Ascending aorta (tissue), 2 donors: Measurements from ENCODE around the gene ZNF277. TPM values are rescaled to one million over a fixed set of nuclear protein-coding genes. Genes with fewer than 3 reads are reported as not detected.

Source experiments
- DNase-seq, 2 donors: peaks; one replicate each; pipeline ENCODE4 v3.0.0-alpha.2; 2019; ENCODE audit warnings: low spot score in 2 of 2
- H3K27ac ChIP-seq, 2 donors: fragments of 200-600 bp; sonication (generic); one replicate each; pipeline ENCODE4 v1.5.1; 2016 to 2017; ENCODE audit warnings: mild to moderate bottlenecking in 1 of 2
- H3K27me3 ChIP-seq: fragments of 200-600 bp; sonication (generic); one replicate; pipeline ENCODE4 v1.5.1; 2017
- H3K36me3 ChIP-seq, 2 donors: fragments of 200-600 bp; sonication (generic); one replicate each; pipeline ENCODE4 v1.5.1; 2016
- H3K4me1 ChIP-seq, 2 donors: fragments of 200-600 bp; sonication (generic); one replicate each; pipeline ENCODE4 v1.5.1; 2016 to 2017; ENCODE audit warnings: mild to moderate bottlenecking in 1 of 2
- H3K4me3 ChIP-seq, 2 donors: fragments of 200-600 bp; sonication (generic); one replicate each; pipeline ENCODE4 v1.5.1; 2016 to 2017; ENCODE audit warnings: mild to moderate bottlenecking in 1 of 2
- H3K9me3 ChIP-seq, 2 donors: fragments of 200-600 bp; sonication (generic); one replicate each; pipeline ENCODE4 v1.5.1; 2016
- intact Hi-C: fragments of 100-400 bp; cut with DNase I; formaldehyde crosslinking; loops from one replicate; pipeline ENCODE4 v1.15.1; 2023
- total RNA-seq: library from RNA; depleted of rRNA; stranded (reverse); fragments of >200 nt; gene quantifications from one replicate; pipeline ENCODE4 v1.1.0, GENCODE V29; 2016
- TF ChIP-seq, protein P1 (sequence below), 3 experiments: fragments of 200-600 bp in 2 of 3; fragments of 450-650 bp in 1 of 3; sonication (generic) in 2 of 3; IDR thresholded peaks; one replicate each; pipeline ENCODE4 v1.5.1; 2016 to 2019; ENCODE audit warnings: antibody characterized with exemption in 3 of 3, mild to moderate bottlenecking in 1 of 3, moderate library complexity in 1 of 3

ZNF277 gene
- total RNA-seq, 1 donor from 2014 or later, result 0.43 TPM

DNA sequence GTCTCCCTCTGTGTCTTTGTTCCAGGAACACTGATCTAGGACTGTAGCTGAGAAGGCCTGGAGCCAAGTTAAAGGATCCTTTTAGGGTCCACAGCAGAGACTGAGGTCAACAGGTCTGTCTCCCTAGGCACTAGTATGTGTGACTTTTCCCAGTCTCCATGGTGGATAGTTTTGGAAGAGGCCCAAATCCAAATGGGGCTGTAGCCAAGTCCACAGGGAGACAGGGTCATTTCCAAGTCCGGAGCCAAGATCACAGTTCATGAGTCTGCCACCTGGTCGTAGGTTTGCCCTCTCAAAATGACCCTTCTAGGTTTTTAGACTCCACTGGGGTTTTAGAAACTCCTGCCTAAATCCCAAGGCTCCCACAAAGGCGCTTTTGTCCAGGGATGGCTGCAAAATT lies 16.8 kb downstream of the ZNF277 start:
- intact Hi-C loops, result no loop called here
- Histone ChIP-seq H3K4me1 (no peaks in the 10 kb centered on the region), H3K27me3 (no peaks in the 10 kb centered on the region), H3K4me3 (no peak overlapping the region), H3K9me3 (no peaks in the 10 kb centered on the region), H3K27ac (no peak overlapping the region), H3K36me3 (no peaks in the 10 kb centered on the region)
- TF ChIP-seq, protein P1, sequence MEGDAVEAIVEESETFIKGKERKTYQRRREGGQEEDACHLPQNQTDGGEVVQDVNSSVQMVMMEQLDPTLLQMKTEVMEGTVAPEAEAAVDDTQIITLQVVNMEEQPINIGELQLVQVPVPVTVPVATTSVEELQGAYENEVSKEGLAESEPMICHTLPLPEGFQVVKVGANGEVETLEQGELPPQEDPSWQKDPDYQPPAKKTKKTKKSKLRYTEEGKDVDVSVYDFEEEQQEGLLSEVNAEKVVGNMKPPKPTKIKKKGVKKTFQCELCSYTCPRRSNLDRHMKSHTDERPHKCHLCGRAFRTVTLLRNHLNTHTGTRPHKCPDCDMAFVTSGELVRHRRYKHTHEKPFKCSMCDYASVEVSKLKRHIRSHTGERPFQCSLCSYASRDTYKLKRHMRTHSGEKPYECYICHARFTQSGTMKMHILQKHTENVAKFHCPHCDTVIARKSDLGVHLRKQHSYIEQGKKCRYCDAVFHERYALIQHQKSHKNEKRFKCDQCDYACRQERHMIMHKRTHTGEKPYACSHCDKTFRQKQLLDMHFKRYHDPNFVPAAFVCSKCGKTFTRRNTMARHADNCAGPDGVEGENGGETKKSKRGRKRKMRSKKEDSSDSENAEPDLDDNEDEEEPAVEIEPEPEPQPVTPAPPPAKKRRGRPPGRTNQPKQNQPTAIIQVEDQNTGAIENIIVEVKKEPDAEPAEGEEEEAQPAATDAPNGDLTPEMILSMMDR (IDR thresholded peaks at IDR 0.05), result no peak
- no peak for DNase-seq

DNA sequence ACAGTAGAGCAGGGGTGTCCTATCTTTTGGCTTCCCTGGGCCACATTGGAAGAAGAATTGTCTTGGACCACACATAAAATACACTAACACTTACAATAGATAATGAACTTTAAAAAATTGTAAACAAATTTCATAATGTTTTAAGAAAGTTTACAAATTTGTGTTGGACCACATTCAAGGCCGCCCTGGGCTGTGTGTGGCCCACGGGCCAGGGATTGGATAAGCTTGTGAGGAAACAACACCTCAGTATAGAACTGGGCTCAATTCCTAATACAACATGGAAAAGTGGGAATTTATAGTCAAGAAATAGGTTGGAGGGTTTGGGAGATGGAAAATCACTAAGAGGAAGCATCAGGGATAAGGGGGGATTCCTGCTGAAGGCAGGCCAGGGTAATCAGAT lies 17.7 kb downstream of the ZNF277 start:
- intact Hi-C loops, result no loop called here
- Histone ChIP-seq H3K27ac (no peak overlapping the region), H3K9me3 (no peaks in the 10 kb centered on the region), H3K27me3 (no peaks in the 10 kb centered on the region), H3K4me1 (no peaks in the 10 kb centered on the region), H3K4me3 (no peak overlapping the region), H3K36me3 (no peaks in the 10 kb centered on the region)
- TF ChIP-seq, protein P1 (IDR thresholded peaks at IDR 0.05), result no peak
- DNase-seq, result no peak

DNA sequence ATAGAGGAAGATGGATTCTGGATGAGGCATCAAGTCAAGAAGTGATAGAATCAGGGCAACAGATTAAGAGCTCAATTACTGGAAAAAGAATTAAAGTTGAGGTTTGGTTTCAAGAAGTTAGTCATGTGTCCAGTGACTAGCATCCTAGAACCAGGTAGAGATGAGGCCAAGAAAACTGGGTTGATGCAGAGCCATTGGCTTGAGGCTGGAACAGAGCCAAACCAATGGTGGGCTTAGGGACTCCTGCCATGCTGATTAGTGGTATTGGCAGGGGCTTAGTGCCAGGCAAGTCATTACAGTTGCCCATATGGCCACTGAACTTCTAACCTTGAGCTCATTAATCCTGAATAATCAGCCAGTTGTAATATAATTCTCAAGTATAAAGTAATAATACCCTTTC lies 18.5 kb downstream of the ZNF277 start:
- intact Hi-C loops, result no loop called here
- Histone ChIP-seq H3K4me3 (no peak overlapping the region), H3K27me3 (no peaks in the 10 kb centered on the region), H3K36me3 (no peaks in the 10 kb centered on the region), H3K9me3 (no peaks in the 10 kb centered on the region), H3K4me1 (no peaks in the 10 kb centered on the region), H3K27ac (no peak overlapping the region)
- no peak for DNase-seq
- TF ChIP-seq, protein P1 (IDR thresholded peaks at IDR 0.05), result no peak

DNA sequence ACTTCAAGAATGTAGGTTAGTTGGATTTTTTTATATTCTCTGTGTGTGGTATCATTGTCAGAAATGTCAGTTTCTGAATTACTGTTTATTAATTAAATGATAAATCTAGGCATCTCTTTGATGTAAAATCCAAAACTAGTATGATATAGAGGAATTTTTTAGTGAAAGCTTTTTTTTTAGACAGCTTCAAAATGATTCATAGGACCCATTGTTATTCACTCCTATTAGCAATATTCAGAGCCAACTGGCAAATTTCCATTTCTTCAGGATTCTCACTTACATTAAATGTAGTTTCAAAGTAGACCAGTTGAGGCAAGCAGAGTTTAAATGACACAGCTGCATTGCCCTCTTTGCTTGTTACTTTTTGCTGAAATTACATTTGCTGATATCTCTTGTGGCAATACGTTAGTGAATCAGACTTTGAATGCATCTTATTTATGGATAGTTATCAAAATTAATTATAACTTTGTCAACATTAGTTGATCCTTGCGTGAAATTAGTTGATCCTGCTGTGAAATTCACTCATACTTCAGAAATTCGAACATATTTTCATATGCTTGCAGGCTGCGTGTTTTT lies 20.3 kb downstream of the ZNF277 start:
- H3K9me3 ChIP-seq, result no peaks in the 10 kb centered on the region
- no peak for DNase-seq
- no peak overlapping the region for H3K27ac ChIP-seq
- H3K4me1 ChIP-seq, result no peaks in the 10 kb centered on the region
- no peaks in the 10 kb centered on the region for H3K36me3 ChIP-seq
- intact Hi-C loops, result no loop called here
- TF ChIP-seq, protein P1 (IDR thresholded peaks at IDR 0.05), result no peak
- no peak overlapping the region for H3K4me3 ChIP-seq
- H3K27me3 ChIP-seq, result no peaks in the 10 kb centered on the region

DNA sequence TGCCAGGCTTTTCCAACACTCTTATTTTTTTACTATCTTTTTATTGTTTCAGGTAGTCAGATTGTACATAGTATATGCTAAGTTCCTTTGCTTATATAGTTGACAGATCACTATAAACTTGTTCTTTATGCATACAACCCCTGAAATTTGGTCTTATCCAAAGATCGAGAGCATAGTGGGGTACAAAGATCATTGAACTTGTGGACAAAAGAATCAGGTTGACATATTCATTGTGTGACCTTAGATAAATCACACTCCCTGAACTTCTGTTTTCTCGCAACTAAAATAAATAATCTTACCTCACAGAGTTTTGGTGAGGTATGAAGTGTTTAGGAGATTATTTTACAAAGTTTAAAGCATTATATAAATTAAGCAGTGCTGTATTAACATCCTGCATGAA lies 22.1 kb downstream of the ZNF277 start:
- intact Hi-C loops, result no loop called here
- no peaks in the 10 kb centered on the region for H3K36me3 ChIP-seq
- H3K4me3 ChIP-seq, result no peak overlapping the region
- no peaks in the 10 kb centered on the region for H3K4me1 ChIP-seq
- no peaks in the 10 kb centered on the region for H3K27me3 ChIP-seq
- DNase-seq, result no peak
- TF ChIP-seq, protein P1 (IDR thresholded peaks at IDR 0.05), result no peak
- no peaks in the 10 kb centered on the region for H3K9me3 ChIP-seq
- H3K27ac ChIP-seq, result no peak overlapping the region
